Uterus (tissue), 2 donors: Measurements from ENCODE around the gene NEK5.

Experiments
- CTCF ChIP-seq, 4 experiments: fragments of 200-600 bp in 2 of 4; fragments of 450-650 bp in 2 of 4; sonication (generic) in 2 of 4; IDR thresholded peaks; one replicate each; pipeline ENCODE4 v1.5.1; 2016 to 2019; ENCODE audit warnings: antibody characterized with exemption in 4 of 4, mild to moderate bottlenecking in 2 of 4, moderate library complexity in 1 of 4
- POLR2A ChIP-seq, 2 donors: fragments of 450-650 bp; IDR thresholded peaks; one replicate each; pipeline ENCODE4 v1.6.1; 2016; ENCODE audit warnings: antibody characterized with exemption in 2 of 2, mild to moderate bottlenecking in 1 of 2, moderate library complexity in 1 of 2

DNA sequence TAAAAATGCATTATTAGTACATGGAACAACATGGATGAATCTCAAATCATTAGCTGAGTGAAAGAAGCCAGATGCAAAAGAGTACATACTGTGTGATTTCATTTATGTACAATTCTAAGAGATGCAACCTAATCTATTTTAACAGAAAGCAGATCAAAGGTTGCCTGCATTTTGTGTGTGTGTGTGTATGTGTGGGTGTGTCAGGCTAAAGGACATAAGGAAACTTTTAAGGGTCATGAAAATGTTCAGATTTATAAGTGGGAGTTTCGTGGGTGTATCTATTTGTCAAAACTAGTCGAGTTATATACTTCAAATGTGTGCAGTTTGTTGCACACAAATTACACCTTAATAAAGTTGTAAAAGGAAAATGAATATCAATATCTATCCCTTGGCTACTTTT, 48.4 kb upstream of the NEK5 start:
- TF ChIP-seq CTCF (IDR thresholded peaks at IDR 0.05) (no peak), POLR2A (IDR thresholded peaks at IDR 0.05) (no peak)
